Activated naive CD8-positive, alpha-beta T cell treated with anti-CD3 and anti-CD28 coated beads, Interleukin-2, amount 10 ng/mL, durations not matched to agents 7 days and 5 days (primary cell): ENCODE measurements around the gene RNH1. TPM values are rescaled to one million over a fixed set of nuclear protein-coding genes. Genes with fewer than 3 reads are reported as not detected.
A peak's percentile ranks its signal among the peaks of the same experiment; 100 is the strongest.

Source experiments
- ATAC-seq: fragments of 150-1000 bp; cut with Tn5 transposase; one replicate; pipeline ENCODE4 v1.10.0; 2021; ENCODE audit warnings: low read depth, moderate library complexity
- POLR2A ChIA-PET: fragments of 350-600 bp; sonication (Branson Sonifier 250); formaldehyde crosslinking; loops from one replicate; lab custom pipeline; 2021; ENCODE audit warnings: antibody characterized with exemption; lab: Charles Lee
- DNase-seq: peaks from one replicate; pipeline ENCODE4 v3.0.0; 2021
- H3K27ac Mint-ChIP-seq: one replicate; pipeline ENCODE4 v1.8.0; 2022; ENCODE audit warnings: mild to moderate bottlenecking, mixed read lengths
- H3K27me3 Mint-ChIP-seq: one replicate; pipeline ENCODE4 v1.8.0; 2022; ENCODE audit warnings: mild to moderate bottlenecking, moderate library complexity, mixed read lengths
- H3K36me3 Mint-ChIP-seq: one replicate; pipeline ENCODE4 v1.8.0; 2021; ENCODE audit warnings: mild to moderate bottlenecking, mixed read lengths
- H3K4me1 Mint-ChIP-seq: one replicate; pipeline ENCODE4 v1.8.0; 2021; ENCODE audit warnings: mixed read lengths
- H3K4me3 Mint-ChIP-seq: one replicate; pipeline ENCODE4 v1.8.0; 2022; ENCODE audit warnings: mild to moderate bottlenecking, moderate library complexity, mixed read lengths
- H3K9me3 Mint-ChIP-seq: one replicate; pipeline ENCODE4 v1.8.0; 2021; ENCODE audit warnings: mixed read lengths
- total RNA-seq, 2 experiments: library from RNA; stranded (reverse); gene quantifications; one replicate each; pipeline ENCODE4 v1.2.3, GENCODE V29; 2021

Gene RNH1
- total RNA-seq, 2 experiments from 2014 or later = 88.9 to 93.2 TPM

DNA sequence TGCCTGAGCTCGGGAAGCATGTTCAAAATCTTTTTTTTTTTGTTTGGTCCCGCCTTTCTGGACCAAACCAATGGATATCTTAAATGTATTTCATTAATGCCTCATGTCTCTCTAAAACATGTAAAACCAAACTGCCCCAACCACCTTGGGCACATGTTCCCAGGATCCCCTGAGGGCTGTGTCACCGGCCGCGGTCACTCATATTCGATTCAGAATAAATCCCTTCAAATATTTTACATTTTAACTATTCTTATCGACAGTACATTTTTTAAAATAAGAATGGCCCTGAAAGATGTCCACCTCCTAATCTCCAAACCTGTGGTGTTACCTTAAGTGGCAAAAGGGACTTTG lies 2.1 kb downstream of the RNH1 start:
- peaks cover 18% of the 10 kb centered on the region for H3K4me1 Mint-ChIP-seq
- no peak for ATAC-seq
- POLR2A ChIA-PET = interaction anchor here (1.3 kb wide), 1 partner anchor 48 kb away, joined by 3 read pairs; no protein-coding TSS in a partner anchor

DNA sequence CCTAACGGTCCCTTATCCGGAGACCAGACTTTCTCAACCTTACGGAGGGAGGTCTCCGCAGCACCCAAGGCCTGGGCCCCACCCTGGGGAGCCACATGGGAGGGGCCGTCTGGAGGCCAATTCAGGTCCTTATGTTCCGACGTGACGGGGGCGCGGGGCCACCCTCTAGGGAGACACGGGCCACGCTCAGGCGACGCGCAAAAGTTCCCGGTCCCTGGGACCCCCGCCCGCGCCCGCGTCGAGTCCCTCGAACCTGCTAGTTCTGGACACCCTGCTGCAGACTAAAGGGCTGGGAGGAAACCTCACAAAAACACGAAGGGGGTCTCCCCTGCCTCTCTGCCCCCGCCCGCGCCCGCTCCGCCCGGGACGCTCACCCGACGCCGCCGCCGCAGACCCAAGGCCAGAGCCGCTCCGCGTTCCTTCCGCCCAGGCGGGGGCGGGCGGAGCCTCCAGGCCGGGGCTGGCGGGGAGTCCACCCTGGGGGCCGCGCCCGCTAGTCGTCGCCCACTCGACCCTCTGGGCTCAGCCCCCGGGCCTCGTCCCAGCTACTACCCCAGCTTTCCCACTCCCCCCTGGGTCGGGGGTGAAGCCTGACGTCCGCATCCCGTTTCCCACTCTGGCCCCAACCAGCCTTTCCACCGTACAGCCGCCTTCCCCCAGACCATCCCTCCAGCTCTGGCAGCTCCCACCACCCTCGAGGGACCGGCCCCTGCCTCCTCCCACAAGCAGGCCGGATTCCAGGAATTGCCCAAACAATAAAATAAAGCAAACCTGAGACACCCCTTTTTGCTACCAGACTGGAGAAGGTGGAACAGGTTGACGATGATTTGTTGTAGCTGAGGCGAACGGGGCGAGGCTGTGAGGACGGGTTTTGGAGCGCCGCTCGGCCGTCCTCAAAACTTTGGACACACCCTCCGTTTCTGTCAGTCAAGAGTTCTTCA lies 2.7 kb downstream of the RNH1 start:
- peak; percentile 55 for DNase-seq
- POLR2A ChIA-PET = interaction anchor here (1.3 kb wide), 1 partner anchor 47 kb away, joined by 3 read pairs; no protein-coding TSS in a partner anchor
- H3K27me3 Mint-ChIP-seq = no peaks in the 10 kb centered on the region
- H3K9me3 Mint-ChIP-seq = no peaks in the 10 kb centered on the region
- H3K27ac Mint-ChIP-seq = peak overlapping the region; percentile 71
- peaks cover 18% of the 10 kb centered on the region for H3K4me1 Mint-ChIP-seq
- ATAC-seq = no peak
- H3K36me3 Mint-ChIP-seq = no peaks in the 10 kb centered on the region
- peak overlapping the region; percentile 90 for H3K4me3 Mint-ChIP-seq

More for the DNA sequence above, 2.1 kb downstream of the RNH1 start:
- H3K4me3 Mint-ChIP-seq = peak overlapping the region; percentile 90
- H3K9me3 Mint-ChIP-seq = no peaks in the 10 kb centered on the region
- peak overlapping the region; percentile 71 for H3K27ac Mint-ChIP-seq
- H3K36me3 Mint-ChIP-seq = peaks cover 3% of the 10 kb centered on the region
- H3K27me3 Mint-ChIP-seq = no peaks in the 10 kb centered on the region
- DNase-seq = no peak

GRCh38 chr11:503179-503981 lies 3.7 kb downstream of the RNH1 start:
- ATAC-seq = no peak
- Mint-ChIP-seq H3K27me3 (no peaks in the 10 kb centered on the region), H3K27ac (no peak overlapping the region), H3K4me1 (peaks cover 18% of the 10 kb centered on the region), H3K9me3 (no peaks in the 10 kb centered on the region), H3K36me3 (no peaks in the 10 kb centered on the region), H3K4me3 (no peak overlapping the region)
- POLR2A ChIA-PET = no interaction called here
- DNase-seq = no peak

DNA sequence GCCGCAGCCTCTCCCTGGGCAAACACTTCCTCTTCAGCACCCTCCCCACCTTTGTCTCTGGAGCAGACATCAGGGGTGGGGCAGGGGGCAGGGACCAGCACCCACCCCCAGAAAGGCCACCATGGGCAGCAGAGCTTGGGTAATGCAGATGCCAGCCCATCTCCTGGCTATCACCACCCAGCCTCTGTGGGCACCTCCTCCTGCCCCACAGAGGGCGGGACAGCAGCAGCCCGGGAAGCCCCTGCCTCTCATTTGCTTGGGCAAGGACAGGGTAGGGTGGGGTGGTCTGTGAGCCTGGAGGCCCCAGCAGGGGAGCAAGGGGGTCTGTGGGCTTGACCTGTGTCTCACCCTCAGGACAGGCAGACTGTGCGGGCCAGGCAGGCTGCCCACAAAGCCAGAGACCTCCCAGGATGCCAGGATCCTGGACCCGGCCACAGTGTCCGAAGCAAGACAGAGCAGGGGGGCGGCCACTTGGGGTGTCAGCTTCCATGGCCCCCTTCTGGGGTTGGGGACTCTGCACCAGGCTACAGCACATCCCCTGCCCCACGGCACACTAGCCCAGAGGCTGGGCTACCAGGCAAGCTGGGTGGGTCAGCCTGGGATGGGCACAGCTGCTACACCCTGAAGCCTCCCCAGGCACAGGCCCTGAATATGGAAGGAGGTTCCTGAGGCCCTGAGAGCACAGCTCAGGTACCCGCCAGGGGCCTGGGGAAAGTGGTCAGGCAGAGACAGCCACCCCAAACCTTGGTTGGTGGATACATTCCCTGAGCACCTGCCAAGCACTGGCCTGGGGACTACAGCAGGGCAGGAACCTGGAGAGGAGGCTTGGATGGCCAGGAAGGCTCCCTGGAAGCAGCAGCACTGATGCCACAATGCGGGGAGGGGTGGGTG lies 4.5 kb downstream of the RNH1 start:
- Mint-ChIP-seq H3K9me3 (no peaks in the 10 kb centered on the region), H3K27ac (peak overlapping the region; percentile 42), H3K36me3 (peaks cover 7% of the 10 kb centered on the region), H3K4me1 (peaks cover 17% of the 10 kb centered on the region), H3K4me3 (no peak overlapping the region), H3K27me3 (no peaks in the 10 kb centered on the region)
- POLR2A ChIA-PET = no interaction called here
- DNase-seq = no peak
- ATAC-seq = no peak

DNA sequence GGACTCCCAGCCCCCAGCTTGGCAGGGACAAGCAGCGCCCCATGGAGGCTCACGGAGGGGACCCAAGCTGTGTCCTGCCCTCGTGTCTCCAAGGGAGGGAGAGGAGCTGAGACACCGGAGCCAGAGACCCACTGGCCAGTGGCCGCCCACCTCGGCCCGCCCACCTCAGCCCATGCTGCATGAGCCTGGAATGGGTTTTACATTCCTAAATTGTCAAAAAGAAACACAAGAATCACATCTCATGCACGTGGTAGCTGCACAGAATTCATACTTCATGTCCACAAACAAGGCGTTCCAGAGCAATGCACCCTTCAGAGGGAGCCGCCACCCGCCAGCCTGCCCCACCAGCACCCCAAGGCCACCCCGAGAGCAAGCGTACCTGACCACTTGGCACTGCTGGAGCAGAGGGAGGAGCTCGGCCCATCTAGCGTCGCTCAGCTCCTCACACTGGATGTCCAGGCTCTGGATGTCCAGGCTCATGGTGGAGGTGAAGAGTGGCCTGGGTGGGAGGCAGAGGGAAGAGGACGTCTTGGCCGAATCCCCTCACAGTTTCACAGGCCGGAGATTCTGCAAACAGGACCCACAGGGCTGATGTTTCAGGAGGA lies 5.3 kb downstream of the RNH1 start:
- POLR2A ChIA-PET = interaction anchor here (0.6 kb wide), 1 partner anchor 37 kb away, joined by 3 read pairs; no protein-coding TSS in a partner anchor
- no peak overlapping the region for H3K4me3 Mint-ChIP-seq
- ATAC-seq = no peak

GRCh38 chr11:501001-501682 lies 5.9 kb downstream of the RNH1 start:
- no peak overlapping the region for H3K4me3 Mint-ChIP-seq

More for the DNA sequence above, 5.3 kb downstream of the RNH1 start:
- no peak for DNase-seq
- H3K36me3 Mint-ChIP-seq = peaks cover 14% of the 10 kb centered on the region
- peak overlapping the region; percentile 69 for H3K27ac Mint-ChIP-seq
- peaks cover 22% of the 10 kb centered on the region for H3K4me1 Mint-ChIP-seq
- H3K9me3 Mint-ChIP-seq = no peaks in the 10 kb centered on the region
- no peaks in the 10 kb centered on the region for H3K27me3 Mint-ChIP-seq

DNA sequence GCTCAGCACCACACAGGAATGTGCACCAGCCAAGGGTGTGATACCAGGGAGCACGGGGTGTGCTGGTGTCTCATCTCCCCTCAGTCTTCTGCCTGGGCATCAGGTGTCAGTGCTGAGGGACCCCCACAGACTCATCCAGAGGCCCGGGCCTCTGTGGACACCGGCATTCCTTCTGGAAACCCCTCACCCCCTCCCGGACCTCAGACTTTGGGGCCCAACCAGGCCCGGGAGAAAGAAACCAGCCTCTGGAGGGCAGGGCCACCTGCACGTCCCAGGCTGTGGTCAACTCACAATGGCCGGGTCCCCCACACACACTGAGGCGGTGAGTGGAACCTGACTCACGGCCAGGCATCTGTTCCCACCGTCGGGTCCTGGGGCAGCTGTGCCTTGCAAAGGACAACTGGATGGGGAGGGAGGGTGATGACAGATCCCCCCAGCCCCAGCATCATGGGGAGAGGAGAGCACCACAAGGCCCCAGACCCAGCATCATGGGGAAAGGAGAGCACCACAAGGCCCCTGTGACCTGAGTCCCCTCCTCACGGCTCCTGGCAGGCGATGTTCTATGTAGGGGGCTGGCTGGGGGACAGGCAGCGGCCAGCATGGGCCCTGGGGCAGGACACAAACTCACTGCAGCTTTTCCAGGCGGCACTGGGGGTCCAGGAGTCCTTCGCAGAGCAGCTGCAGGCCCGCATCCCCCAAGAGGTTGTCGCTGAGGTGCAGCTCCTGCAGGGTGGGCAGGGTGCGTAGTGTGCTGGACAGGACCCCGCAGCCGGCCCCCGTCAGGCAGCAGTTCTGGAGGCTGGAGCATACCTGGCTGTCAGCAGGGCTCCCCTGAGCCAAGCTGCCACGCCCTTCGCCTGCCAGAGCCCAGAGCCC lies 7.6 kb downstream of the RNH1 start:
- no peaks in the 10 kb centered on the region for H3K9me3 Mint-ChIP-seq
- no peak for ATAC-seq
- H3K27me3 Mint-ChIP-seq = no peaks in the 10 kb centered on the region
- DNase-seq = no peak
- peaks cover 16% of the 10 kb centered on the region for H3K36me3 Mint-ChIP-seq
- H3K4me3 Mint-ChIP-seq = no peak overlapping the region
- POLR2A ChIA-PET = no interaction called here
- no peak overlapping the region for H3K27ac Mint-ChIP-seq
- H3K4me1 Mint-ChIP-seq = peaks cover 11% of the 10 kb centered on the region

More at GRCh38 chr11:501001-501682, 5.9 kb downstream of the RNH1 start:
- ATAC-seq = no peak
- Mint-ChIP-seq H3K27me3 (no peaks in the 10 kb centered on the region), H3K36me3 (peaks cover 14% of the 10 kb centered on the region), H3K4me1 (peaks cover 21% of the 10 kb centered on the region), H3K27ac (no peak overlapping the region), H3K9me3 (no peaks in the 10 kb centered on the region)
- POLR2A ChIA-PET = interaction anchor here (0.6 kb wide), 1 partner anchor 38 kb away, joined by 3 read pairs; no protein-coding TSS in a partner anchor
- DNase-seq = no peak

- Mint-ChIP-seq H3K4me3 (no peak overlapping the region), H3K27ac (no peak overlapping the region), H3K27me3 (no peaks in the 10 kb centered on the region), H3K36me3 (peaks cover 16% of the 10 kb centered on the region), H3K4me1 (peaks cover 11% of the 10 kb centered on the region), H3K9me3 (no peaks in the 10 kb centered on the region)
- POLR2A ChIA-PET = interaction anchor here (0.7 kb wide), 1 partner anchor 39 kb away, joined by 3 read pairs; no protein-coding TSS in a partner anchor
- DNase-seq = no peak
- no peak for ATAC-seq
These were observed 8.5 kb downstream of the RNH1 start for GRCh38 chr11:498297-499181.

- Mint-ChIP-seq H3K27ac (peak overlapping the region; percentile 26), H3K27me3 (no peaks in the 10 kb centered on the region), H3K9me3 (no peaks in the 10 kb centered on the region), H3K4me1 (peaks cover 9% of the 10 kb centered on the region), H3K36me3 (peaks cover 16% of the 10 kb centered on the region), H3K4me3 (no peak overlapping the region)
- DNase-seq (no peak), ATAC-seq (no peak)
- POLR2A ChIA-PET = no interaction called here
These were observed 9.3 kb downstream of the RNH1 start for GRCh38 chr11:497565-498296.
